Activated naive CD8-positive, alpha-beta T cell treated with anti-CD3 and anti-CD28 coated beads, Interleukin-2, amount 50 U/mL, for 24 hours (primary cell): ENCODE measurements around the gene SMIM44.
A peak's percentile ranks its signal among the peaks of the same experiment; 100 is the strongest.

Experiments
- ATAC-seq: fragments of 150-1000 bp; cut with Tn5 transposase; one replicate; pipeline ENCODE4 v1.10.0; 2021
- DNase-seq: peaks from one replicate; pipeline ENCODE4 v3.0.0; 2021
- H3K27ac Mint-ChIP-seq: one replicate; pipeline ENCODE4 v1.8.0; 2021; ENCODE audit warnings: mild to moderate bottlenecking, mixed read lengths
- H3K27me3 Mint-ChIP-seq: one replicate; pipeline ENCODE4 v1.8.0; 2021; ENCODE audit warnings: mixed read lengths
- H3K36me3 Mint-ChIP-seq: one replicate; pipeline ENCODE4 v1.8.0; 2021; ENCODE audit warnings: low read depth, mixed read lengths
- H3K4me1 Mint-ChIP-seq: one replicate; pipeline ENCODE4 v1.8.0; 2021; ENCODE audit warnings: mixed read lengths
- H3K4me3 Mint-ChIP-seq: one replicate; pipeline ENCODE4 v1.8.0; 2021; ENCODE audit warnings: mild to moderate bottlenecking, moderate library complexity, mixed read lengths
- H3K9me3 Mint-ChIP-seq: one replicate; pipeline ENCODE4 v1.8.0; 2021; ENCODE audit warnings: mixed read lengths

SMIM44 gene

DNA sequence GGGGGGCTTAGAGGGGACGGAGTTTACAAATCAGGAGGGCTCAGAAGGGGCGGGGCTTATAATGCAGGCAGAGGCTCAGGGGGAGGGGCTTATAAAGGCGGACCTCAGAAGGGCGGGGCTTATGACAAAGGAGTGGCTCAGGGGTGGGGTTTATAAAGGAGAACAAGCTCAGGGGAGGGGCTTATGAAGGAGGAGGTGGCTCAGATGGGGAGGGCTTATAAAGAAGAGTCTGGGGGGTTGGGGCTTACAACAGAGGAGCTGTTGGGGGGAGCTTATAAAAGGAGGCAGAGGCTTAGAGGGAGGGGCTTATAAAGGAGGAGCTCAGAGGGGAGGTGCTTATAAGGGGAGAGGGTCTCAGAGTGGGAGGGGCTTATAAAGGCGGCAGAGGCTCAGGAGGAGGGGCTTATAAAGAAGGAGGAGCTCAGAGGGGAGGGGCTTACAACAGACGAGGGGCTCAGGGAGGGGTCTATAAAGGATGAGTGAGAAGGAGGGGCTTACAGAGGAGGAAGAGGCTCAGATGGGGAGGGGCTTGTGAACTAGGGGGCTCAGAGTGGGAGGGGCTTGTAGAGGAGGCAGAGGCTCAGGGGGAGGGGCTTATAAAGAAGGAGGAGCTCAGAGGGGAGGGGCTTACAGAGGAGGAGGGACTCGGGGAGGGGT, 3.9 kb downstream of the SMIM44 start:
- DNase-seq = peak; percentile 59
- Mint-ChIP-seq H3K27me3 (no peaks in the 10 kb centered on the region), H3K36me3 (no peaks in the 10 kb centered on the region), H3K4me1 (peaks cover 8% of the 10 kb centered on the region), H3K27ac (no peak overlapping the region), H3K4me3 (no peak overlapping the region), H3K9me3 (no peaks in the 10 kb centered on the region)
- ATAC-seq = peak; percentile 33

DNA sequence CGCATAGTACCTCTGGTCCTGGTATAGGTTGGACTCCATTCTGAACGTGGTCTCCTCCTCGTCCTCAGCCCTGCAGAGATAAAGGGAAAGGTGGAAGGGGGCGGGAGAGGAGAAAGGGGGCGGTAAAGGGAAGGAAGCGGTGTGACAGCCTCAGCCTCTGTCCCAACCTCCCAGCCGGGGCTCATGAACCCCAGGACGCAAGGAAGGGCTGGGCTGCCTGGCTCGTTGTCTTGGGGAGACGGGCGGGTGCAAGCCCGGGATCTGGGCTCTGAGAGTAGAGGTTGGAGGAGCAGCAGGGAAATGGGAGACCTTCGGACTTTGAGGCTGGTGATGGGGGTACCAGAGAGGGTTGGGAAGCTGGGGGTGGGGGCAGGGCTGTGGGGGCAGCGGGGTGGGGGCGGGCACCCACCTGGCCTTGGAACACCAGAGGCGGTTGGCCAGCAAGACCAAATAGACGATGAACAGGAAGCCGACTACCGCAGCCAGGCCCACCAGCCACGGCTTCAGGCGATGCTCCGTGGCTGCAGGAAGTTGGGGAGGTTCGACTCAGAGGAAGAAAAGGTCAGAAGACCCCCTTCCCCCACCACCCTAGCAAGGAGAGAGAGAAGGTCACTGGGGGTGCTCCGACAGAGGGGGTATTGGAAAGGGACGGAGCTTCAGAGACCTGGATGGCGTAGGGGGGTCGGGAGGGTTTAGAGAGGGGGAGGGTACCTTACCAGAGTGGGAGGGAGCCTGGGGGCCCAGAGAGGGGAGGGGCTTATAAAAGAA, 4.6 kb downstream of the SMIM44 start:
- H3K9me3 Mint-ChIP-seq = no peaks in the 10 kb centered on the region
- no peaks in the 10 kb centered on the region for H3K27me3 Mint-ChIP-seq
- H3K4me3 Mint-ChIP-seq = peak overlapping the region; percentile 51
- no peak overlapping the region for H3K27ac Mint-ChIP-seq
- peak; percentile 28 for DNase-seq
- H3K4me1 Mint-ChIP-seq = peaks cover 8% of the 10 kb centered on the region
- H3K36me3 Mint-ChIP-seq = no peaks in the 10 kb centered on the region
- peak; percentile 5 for ATAC-seq

DNA sequence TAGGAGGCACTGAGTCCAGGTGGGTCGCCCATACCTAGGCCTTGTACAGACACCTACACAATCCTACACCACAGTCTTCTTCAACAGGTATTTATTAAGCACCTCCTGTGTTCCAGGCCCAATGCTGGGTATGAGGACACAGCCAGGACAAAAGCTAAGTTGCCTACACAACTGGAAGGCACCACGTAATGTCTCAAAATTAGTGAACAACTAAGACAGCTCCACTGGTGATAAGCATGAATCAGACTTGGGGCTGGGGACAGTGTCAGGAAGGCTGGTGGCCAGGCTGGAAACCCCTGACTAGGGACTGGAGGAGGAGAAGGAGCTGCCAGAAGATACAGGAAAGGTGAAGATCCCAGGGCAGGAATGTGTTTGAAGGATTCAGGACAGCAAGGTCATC, 5.3 kb downstream of the SMIM44 start:
- DNase-seq (no peak), ATAC-seq (no peak)
- H3K4me1 Mint-ChIP-seq = peaks cover 8% of the 10 kb centered on the region
- H3K27me3 Mint-ChIP-seq = no peaks in the 10 kb centered on the region
- peak overlapping the region; percentile 4 for H3K4me3 Mint-ChIP-seq
- no peaks in the 10 kb centered on the region for H3K36me3 Mint-ChIP-seq
- no peaks in the 10 kb centered on the region for H3K9me3 Mint-ChIP-seq
- no peak overlapping the region for H3K27ac Mint-ChIP-seq

DNA sequence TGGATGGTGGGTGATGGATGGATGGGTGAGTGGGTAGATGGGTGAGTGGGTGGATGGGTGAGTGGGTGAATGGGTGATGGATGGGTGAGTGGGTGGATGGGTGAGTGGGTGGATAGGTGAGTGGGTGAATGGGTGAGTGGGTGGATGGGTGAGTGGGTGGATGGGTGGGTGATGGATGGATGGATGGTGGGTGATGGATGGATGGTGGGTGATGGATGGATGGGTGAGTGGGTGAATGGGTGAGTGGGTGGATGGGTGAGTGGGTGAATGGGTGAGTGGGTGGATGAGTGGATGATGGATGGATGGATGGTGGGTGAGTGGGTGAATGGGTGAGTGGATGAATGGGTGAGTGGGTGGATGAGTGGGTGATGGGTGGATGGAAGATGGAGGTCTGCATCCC, 5.7 kb downstream of the SMIM44 start:
- no peak overlapping the region for H3K27ac Mint-ChIP-seq

DNA sequence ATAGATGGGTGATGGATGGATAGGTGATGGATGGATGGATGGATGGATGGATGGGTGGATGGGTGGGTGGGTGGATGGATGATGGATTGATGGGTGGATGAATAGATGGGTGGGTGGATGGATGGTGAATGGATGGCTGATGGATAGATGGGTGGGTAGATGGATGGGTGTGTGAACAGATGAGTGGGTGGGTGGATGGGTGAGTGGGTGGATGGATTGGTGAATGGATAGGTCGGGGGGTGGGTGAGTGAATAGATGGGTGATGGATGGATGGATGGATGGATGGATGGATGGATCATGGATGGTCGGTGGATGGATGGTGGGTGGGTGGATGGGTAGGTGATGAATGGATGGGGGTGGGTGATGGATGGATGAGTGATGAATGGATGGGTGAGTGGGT, 6.4 kb downstream of the SMIM44 start:
- Mint-ChIP-seq H3K4me1 (peaks cover 8% of the 10 kb centered on the region), H3K27ac (no peak overlapping the region), H3K27me3 (no peaks in the 10 kb centered on the region), H3K9me3 (no peaks in the 10 kb centered on the region), H3K36me3 (no peaks in the 10 kb centered on the region), H3K4me3 (no peak overlapping the region)
- ATAC-seq (no peak), DNase-seq (no peak)

More for the DNA sequence above, 5.7 kb downstream of the SMIM44 start:
- Mint-ChIP-seq H3K4me1 (peaks cover 8% of the 10 kb centered on the region), H3K4me3 (no peak overlapping the region), H3K36me3 (no peaks in the 10 kb centered on the region), H3K9me3 (no peaks in the 10 kb centered on the region), H3K27me3 (no peaks in the 10 kb centered on the region)
- DNase-seq = no peak
- no peak for ATAC-seq

DNA sequence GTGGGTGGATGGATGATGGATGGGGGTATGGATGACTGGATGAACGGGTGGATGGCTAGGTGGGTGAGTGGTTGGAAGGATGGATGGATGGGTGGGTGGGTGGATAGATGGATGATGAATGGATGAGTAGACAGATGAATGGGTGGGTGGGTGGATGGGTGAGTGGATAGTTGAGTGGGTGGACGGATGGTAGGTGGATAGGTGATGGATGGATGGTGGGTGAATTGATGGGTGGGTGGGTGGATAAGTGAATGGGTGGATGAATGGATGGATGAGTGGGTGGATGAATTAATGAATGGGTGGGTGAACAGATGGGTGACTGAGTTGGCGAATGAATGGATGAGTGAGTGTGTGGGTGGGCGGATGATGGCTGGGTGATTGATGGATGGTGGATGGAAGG, 7.8 kb downstream of the SMIM44 start:
- no peaks in the 10 kb centered on the region for H3K36me3 Mint-ChIP-seq
- H3K4me1 Mint-ChIP-seq = peaks cover 8% of the 10 kb centered on the region
- DNase-seq (no peak), ATAC-seq (no peak)
- no peaks in the 10 kb centered on the region for H3K9me3 Mint-ChIP-seq
- H3K27me3 Mint-ChIP-seq = no peaks in the 10 kb centered on the region
- no peak overlapping the region for H3K27ac Mint-ChIP-seq
- H3K4me3 Mint-ChIP-seq = no peak overlapping the region

DNA sequence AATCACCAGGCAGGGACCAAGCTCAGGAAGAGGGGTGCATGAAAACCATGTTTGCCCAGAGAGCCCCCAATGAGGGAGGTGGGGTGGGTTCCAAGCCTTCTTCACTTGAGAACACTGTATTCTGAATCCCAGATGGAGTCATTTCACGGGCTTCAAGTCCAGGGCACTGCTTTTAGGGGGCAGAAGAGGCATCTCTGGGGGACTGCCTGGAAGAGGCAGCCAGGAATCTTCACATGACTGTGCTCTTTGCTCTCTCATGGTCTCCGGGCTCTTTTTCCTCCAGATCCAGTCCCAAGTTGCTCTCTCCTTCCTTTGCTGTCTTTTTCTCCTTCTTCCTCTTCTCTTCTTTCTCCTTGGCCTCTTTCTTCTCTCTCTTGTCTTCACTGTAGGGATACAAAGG, 8.6 kb downstream of the SMIM44 start:
- H3K9me3 Mint-ChIP-seq = no peaks in the 10 kb centered on the region
- no peaks in the 10 kb centered on the region for H3K36me3 Mint-ChIP-seq
- no peak for ATAC-seq
- DNase-seq = no peak
- H3K4me3 Mint-ChIP-seq = no peak overlapping the region
- no peak overlapping the region for H3K27ac Mint-ChIP-seq
- peaks cover 8% of the 10 kb centered on the region for H3K4me1 Mint-ChIP-seq
- no peaks in the 10 kb centered on the region for H3K27me3 Mint-ChIP-seq

DNA sequence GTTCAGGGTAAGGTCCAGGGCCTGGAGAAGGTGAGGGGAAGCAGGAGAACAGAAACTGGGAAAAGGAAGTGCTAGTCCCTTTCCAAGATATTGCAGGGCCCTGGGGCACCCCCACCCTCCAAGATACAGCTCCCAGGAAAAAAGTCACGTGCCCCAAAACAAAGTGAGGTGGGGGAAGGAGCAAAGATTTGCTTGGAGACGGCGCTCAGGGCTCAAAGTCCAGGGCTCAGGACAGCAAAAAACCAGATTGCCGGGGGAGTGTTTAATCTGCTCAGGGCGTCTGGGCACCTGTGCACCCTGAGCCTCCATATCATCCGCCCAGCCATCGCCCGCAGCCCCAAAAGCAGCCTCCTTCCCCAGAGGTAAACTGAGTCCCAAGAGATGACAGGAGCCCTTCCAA, 9.2 kb downstream of the SMIM44 start:
- ATAC-seq (no peak), DNase-seq (no peak)
- no peaks in the 10 kb centered on the region for H3K27me3 Mint-ChIP-seq
- no peaks in the 10 kb centered on the region for H3K36me3 Mint-ChIP-seq
- no peak overlapping the region for H3K27ac Mint-ChIP-seq
- H3K4me3 Mint-ChIP-seq = no peak overlapping the region
- H3K4me1 Mint-ChIP-seq = peaks cover 8% of the 10 kb centered on the region
- no peaks in the 10 kb centered on the region for H3K9me3 Mint-ChIP-seq

DNA sequence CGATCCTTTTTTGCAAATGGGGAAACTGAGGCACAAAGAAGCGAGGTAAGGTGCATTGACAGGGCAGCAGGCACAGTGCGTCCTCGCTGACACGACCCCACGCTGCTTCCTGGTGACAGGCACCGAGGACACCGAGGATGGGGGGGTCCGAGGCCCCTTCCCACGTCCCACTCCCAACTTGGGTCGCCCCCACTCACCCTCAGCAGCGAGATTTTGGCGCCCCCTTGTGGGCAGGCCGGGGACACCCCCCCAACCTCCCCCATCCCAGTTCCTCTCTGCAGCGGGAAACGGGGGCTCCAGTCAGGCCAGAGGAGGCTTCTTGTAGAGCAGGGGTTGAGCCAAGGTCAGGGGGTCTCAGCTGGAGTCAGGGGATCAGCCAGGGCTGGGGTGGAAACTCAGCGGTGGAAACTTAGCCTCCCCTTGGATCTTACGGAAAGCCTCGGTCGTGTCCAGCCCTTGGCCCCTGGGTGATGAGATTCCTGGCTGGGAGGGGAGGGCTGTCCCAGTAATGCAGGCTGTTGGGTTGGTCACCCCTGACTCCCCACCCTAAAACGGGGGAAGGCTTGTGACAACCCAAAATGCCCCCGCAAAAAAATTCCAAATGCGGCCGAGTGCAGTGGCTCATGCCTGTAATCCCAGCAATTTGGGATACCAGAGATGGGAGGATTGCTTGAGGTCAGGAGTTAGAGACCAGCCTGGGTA, 11.1 kb downstream of the SMIM44 start:
- H3K27me3 Mint-ChIP-seq = no peaks in the 10 kb centered on the region
- DNase-seq = peak; percentile 59
- H3K36me3 Mint-ChIP-seq = peaks cover 3% of the 10 kb centered on the region
- H3K27ac Mint-ChIP-seq = no peak overlapping the region
- H3K4me3 Mint-ChIP-seq = no peak overlapping the region
- no peaks in the 10 kb centered on the region for H3K9me3 Mint-ChIP-seq
- no peak for ATAC-seq
- H3K4me1 Mint-ChIP-seq = no peaks in the 10 kb centered on the region

DNA sequence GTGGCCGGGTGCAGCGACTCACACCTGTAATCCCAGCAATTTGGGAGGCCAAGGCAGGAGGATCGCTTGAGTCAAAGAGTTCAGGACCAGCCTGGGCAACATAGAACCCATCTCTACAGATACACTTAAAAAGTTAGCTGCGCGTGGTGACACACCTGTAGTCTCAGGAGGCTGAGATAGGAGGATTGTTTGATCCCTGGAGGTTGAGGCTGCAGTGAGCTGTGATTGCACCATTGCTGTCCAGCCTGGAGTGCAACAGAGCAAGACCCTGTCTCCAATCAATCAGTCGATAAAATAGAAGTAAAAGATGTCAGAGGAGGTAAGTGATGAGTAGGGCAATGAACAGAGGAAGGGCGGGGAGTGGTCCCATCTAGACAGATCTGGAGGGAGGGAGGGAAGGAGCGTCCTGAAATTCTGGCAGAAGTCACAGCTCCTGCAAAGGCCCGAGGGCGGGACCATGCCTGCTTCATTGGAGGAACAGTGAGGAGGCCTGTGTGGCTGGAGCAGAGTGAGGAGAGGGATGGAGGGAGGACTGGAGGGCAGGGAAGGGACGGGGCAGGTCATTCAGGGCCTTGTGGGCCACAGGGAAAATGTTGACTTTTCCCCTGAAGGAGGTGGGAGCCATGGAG, 12.6 kb downstream of the SMIM44 start:
- ATAC-seq (no peak), DNase-seq (no peak)
- Mint-ChIP-seq H3K4me3 (no peak overlapping the region), H3K9me3 (no peaks in the 10 kb centered on the region), H3K27ac (no peak overlapping the region), H3K4me1 (no peaks in the 10 kb centered on the region), H3K27me3 (no peaks in the 10 kb centered on the region), H3K36me3 (peaks cover 3% of the 10 kb centered on the region)

DNA sequence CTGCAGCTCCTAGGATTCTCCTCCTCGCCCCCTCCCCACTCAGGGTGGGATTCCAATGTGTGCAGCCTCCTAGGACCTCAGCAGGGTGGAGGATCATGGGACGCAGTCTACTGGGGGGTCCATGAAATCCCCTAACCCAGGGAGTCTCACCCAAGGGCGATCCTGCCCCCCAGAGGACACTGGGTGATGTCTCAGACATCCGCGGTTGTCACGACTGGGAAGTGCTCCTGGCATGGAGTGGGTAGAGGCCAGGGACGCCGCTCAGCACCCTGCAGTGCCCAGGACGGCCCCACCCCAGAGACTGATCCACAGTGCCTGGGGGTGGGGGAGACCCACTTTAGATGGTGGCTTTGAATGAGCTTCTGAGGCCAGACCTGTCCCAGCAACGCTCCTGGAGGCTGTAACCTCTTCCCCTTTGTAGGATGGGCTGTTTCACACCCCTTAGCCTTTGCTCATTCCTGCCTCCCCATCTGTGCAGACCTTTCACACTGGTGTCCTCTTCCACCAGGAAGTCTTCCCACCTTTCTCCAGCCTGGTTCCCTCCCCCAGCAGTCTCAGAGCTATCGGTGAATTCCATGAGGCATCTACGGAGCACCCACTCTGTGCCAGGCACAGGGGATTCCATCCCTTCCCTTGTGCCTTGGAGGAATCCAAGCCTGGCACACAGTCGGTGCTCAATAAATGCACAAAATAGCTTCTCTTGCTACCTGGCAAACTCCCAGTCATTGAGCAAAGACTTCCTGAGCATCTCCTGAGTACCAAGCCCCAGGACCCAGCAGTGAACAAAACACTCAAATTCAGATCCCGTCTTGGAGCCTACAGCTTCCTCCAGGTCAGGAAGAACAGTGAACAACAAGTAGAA, 13.4 kb downstream of the SMIM44 start:
- no peaks in the 10 kb centered on the region for H3K9me3 Mint-ChIP-seq
- no peak overlapping the region for H3K27ac Mint-ChIP-seq
- DNase-seq (no peak), ATAC-seq (no peak)
- peaks cover 3% of the 10 kb centered on the region for H3K36me3 Mint-ChIP-seq
- no peaks in the 10 kb centered on the region for H3K27me3 Mint-ChIP-seq
- no peak overlapping the region for H3K4me3 Mint-ChIP-seq
- H3K4me1 Mint-ChIP-seq = no peaks in the 10 kb centered on the region

DNA sequence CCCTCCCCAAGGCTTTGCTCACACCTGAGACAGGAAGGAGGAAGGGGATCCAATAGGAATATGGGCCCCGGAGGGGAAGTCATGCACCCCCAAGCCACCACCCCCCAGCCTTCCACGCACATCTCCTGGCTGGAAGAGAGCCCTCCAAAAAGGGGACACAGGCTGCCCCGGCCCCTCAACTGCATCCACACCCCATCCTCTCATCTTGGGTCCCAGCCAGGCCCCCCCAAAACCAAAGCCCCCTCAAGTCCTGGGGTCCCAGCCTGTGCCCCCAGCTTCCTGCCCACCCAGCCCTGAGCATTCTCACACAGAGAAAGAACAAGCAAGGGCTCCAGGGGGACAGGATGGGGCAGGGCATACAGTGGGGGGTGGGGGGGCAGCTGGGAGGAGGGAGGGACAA, 15.0 kb downstream of the SMIM44 start:
- H3K27me3 Mint-ChIP-seq = no peaks in the 10 kb centered on the region
- ATAC-seq (no peak), DNase-seq (no peak)
- H3K27ac Mint-ChIP-seq = no peak overlapping the region
- H3K4me1 Mint-ChIP-seq = no peaks in the 10 kb centered on the region
- no peak overlapping the region for H3K4me3 Mint-ChIP-seq
- peaks cover 3% of the 10 kb centered on the region for H3K36me3 Mint-ChIP-seq
- no peaks in the 10 kb centered on the region for H3K9me3 Mint-ChIP-seq

DNA sequence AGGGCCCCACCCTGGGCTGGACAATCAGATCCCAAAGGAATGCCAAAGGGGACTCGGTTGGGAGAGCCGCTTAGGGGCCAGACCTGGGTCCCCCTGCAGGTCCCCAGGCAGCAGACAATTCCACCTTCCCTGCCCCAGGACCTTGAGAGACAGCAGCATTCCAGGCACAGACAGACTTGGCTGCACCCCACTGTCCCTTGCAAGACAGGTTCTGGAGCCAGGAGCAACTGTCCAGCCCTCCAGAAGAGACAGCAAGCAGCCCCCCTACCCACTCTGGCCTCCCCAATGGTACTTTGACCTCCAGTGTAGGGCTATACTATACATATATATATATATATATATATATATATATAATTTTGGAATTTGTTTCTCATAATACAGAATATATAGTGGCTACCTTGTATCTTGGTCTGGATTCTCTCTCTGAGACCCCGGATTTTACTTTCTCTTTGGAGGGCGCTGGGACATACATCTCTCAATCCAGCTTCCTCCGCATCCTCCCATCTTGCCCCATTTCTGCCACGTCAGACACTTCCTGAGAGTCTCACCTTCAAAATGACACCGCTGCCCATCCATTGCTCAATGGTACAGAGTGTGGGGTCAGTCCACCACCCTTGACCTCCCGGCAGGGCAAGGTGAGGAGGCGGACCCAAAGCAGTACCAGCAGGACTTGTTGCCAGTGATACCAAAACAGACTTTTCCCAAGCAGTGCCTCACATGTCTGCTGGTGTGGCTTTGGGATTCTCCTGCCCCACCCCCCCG, 15.6 kb downstream of the SMIM44 start:
- ATAC-seq (no peak), DNase-seq (peak; percentile 19)
- Mint-ChIP-seq H3K9me3 (no peaks in the 10 kb centered on the region), H3K4me3 (no peak overlapping the region), H3K36me3 (peaks cover 5% of the 10 kb centered on the region), H3K27me3 (no peaks in the 10 kb centered on the region), H3K4me1 (no peaks in the 10 kb centered on the region), H3K27ac (no peak overlapping the region)
